Endodermal cell (in vitro differentiated cells): ENCODE measurements around the gene SDE2. TPM values are rescaled to one million over a fixed set of nuclear protein-coding genes. Genes with fewer than 3 reads are reported as not detected.

Source experiments
- DNase-seq: peaks from one replicate; pipeline ENCODE4 v3.0.0-alpha.2; 2017
- H3K27ac ChIP-seq: 2 replicates; pipeline ENCODE4 v1.5.1; 2013; ENCODE audit warnings: mild to moderate bottlenecking, low read depth, low read length, moderate library complexity
- H3K27me3 ChIP-seq: 2 replicates; pipeline ENCODE4 v1.6.1; 2013; ENCODE audit warnings: mild to moderate bottlenecking, low read length, moderate library complexity; ENCODE audit not compliant: insufficient read depth, control insufficient read depth, poor library complexity, severe bottlenecking
- H3K36me3 ChIP-seq: 2 replicates; pipeline ENCODE4 v1.7.0; 2013; ENCODE audit warnings: mild to moderate bottlenecking, low read length, moderate library complexity; ENCODE audit not compliant: control insufficient read depth, insufficient read depth
- H3K4me1 ChIP-seq: one replicate; pipeline ENCODE4 v1.7.0; 2013; ENCODE audit warnings: low read length; ENCODE audit not compliant: control insufficient read depth, insufficient read depth
- H3K4me3 ChIP-seq: 2 replicates; pipeline ENCODE4 v1.5.1; 2013; ENCODE audit warnings: mild to moderate bottlenecking, low read length, moderate library complexity
- H3K9ac ChIP-seq: 2 replicates; pipeline ENCODE4 v1.6.1; 2013; ENCODE audit warnings: mild to moderate bottlenecking, low read length, moderate library complexity; ENCODE audit not compliant: poor library complexity, severe bottlenecking; ENCODE audit errors: extremely low read depth
- H3K9me3 ChIP-seq: 2 replicates; pipeline ENCODE4 v1.6.1; 2013; ENCODE audit warnings: mild to moderate bottlenecking, low read length, moderate library complexity; ENCODE audit not compliant: control insufficient read depth
- H3K27ac Mint-ChIP-seq: 2 replicates; pipeline ENCODE4 v1.8.0; 2020; ENCODE audit warnings: mixed read lengths
- H3K27me3 Mint-ChIP-seq: 2 replicates; pipeline ENCODE4 v1.8.0; 2021; ENCODE audit warnings: mild to moderate bottlenecking, mixed read lengths; ENCODE audit not compliant: insufficient read depth
- H3K36me3 Mint-ChIP-seq: 2 replicates; pipeline ENCODE4 v1.8.0; 2020; ENCODE audit warnings: low read depth, mixed read lengths
- H3K4me1 Mint-ChIP-seq: 2 replicates; pipeline ENCODE4 v1.8.0; 2020; ENCODE audit warnings: mixed read lengths
- H3K4me3 Mint-ChIP-seq: 2 replicates; pipeline ENCODE4 v1.8.0; 2020; ENCODE audit warnings: mild to moderate bottlenecking, moderate library complexity, mixed read lengths
- H3K9me3 Mint-ChIP-seq: 2 replicates; pipeline ENCODE4 v1.8.0; 2020; ENCODE audit warnings: mild to moderate bottlenecking, mixed read lengths
- WGBS, 2 experiments: methylation state at CpG; one replicate each; pipeline versions ENCODE4 v1.1.5 to v1.1.7; 2013; ENCODE audit warnings: missing lambda C conversion rate in 2 of 2, mixed read lengths in 1 of 2; ENCODE audit not compliant: insufficient coverage in 1 of 2, insufficient read length in 1 of 2; 5-methylcytosine and 5-hydroxymethylcytosine counted together
- total RNA-seq, 2 donors: library from RNA; stranded (reverse); fragmentation: NEBNext Ultra II Directional in 1 of 2; extraction: Animal tissue kit (Norgen Biotek cat#: 25700) in 1 of 2; gene quantifications; 2 replicates in 1 of 2; 3 replicates in 1 of 2; pipeline ENCODE4 v1.2.1, GENCODE V29; 2021
- TF ChIP-seq, protein P1 (sequence below): fragments of 200-600 bp; sonication (generic); conservative IDR thresholded peaks from 2 replicates; pipeline ENCODE4 v1.5.0; 2021; ENCODE audit warnings: antibody characterized with exemption, mild to moderate bottlenecking

SDE2 gene
- total RNA-seq, 2 donors from 2014 or later: 19.0 to 21.6 TPM

DNA sequence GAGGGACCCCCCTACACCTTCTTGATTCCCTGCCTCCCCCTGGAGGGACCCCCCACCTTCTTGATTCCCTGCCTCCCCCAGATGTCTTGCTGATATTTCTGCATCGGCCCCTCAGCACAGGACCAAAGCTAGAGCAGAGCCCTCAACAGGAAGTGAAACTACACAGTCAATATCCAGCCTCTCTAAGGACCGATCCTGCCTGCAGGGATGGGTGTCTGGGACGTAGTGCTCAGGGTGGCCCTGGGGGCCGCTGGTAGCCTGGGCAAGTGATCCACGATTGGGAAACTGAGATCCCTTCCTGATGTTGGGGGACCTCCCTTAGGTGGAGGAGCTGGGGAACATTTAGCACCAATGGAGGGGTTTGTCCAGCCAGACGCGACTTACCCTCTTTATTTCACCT lies 54.2 kb downstream of the SDE2 start:
- 74 to 94% methylated on average over 2 to 7 of the region's 7 CpGs for WGBS, 2 experiments

DNA sequence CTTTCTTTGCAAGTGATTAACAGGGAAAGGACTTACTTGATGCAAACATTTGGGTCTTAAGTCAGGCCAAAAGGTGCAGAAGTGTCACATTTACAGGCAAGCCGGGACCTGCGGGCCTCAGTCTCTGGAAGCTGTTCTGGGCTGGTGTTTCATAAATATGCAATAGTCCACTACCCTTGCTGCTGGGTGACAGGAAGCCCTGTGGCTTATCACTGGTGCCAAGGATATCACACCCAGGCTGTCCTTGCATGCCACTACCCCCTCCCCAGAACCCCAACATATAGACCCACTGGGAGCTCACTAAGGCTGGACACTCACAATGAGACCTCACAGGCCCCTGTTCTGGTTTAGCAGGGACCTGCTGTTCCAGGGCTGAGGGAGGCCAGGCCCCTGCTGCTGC lies 54.8 kb downstream of the SDE2 start:
- WGBS, 2 experiments: 80 to 92% methylated on average over 1 to 2 of the region's 2 CpGs
- H3K9me3 ChIP-seq: no peaks in the 10 kb centered on the region
- Mint-ChIP-seq H3K36me3 (peaks cover 5% of the 10 kb centered on the region), H3K27me3 (peaks cover 9% of the 10 kb centered on the region), H3K27ac (peak overlapping the region; percentile 96), H3K4me3 (no peak overlapping the region), H3K9me3 (no peaks in the 10 kb centered on the region), H3K4me1 (peaks cover 67% of the 10 kb centered on the region)
- peaks cover 53% of the 10 kb centered on the region for H3K4me1 ChIP-seq
- TF ChIP-seq, protein P1, sequence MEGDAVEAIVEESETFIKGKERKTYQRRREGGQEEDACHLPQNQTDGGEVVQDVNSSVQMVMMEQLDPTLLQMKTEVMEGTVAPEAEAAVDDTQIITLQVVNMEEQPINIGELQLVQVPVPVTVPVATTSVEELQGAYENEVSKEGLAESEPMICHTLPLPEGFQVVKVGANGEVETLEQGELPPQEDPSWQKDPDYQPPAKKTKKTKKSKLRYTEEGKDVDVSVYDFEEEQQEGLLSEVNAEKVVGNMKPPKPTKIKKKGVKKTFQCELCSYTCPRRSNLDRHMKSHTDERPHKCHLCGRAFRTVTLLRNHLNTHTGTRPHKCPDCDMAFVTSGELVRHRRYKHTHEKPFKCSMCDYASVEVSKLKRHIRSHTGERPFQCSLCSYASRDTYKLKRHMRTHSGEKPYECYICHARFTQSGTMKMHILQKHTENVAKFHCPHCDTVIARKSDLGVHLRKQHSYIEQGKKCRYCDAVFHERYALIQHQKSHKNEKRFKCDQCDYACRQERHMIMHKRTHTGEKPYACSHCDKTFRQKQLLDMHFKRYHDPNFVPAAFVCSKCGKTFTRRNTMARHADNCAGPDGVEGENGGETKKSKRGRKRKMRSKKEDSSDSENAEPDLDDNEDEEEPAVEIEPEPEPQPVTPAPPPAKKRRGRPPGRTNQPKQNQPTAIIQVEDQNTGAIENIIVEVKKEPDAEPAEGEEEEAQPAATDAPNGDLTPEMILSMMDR: no peak
- no peaks in the 10 kb centered on the region for H3K27me3 ChIP-seq
- no peak for DNase-seq
- no peak overlapping the region for H3K27ac ChIP-seq
- peaks cover 15% of the 10 kb centered on the region for H3K36me3 ChIP-seq
- no peak overlapping the region for H3K4me3 ChIP-seq
- peak overlapping the region; percentile 66 for H3K9ac ChIP-seq

More for the DNA sequence above, 54.2 kb downstream of the SDE2 start:
- no peak overlapping the region for H3K4me3 Mint-ChIP-seq
- peaks cover 11% of the 10 kb centered on the region for H3K27me3 Mint-ChIP-seq
- H3K4me1 Mint-ChIP-seq: peaks cover 68% of the 10 kb centered on the region
- H3K27me3 ChIP-seq: no peaks in the 10 kb centered on the region
- H3K36me3 ChIP-seq: peaks cover 10% of the 10 kb centered on the region
- no peak overlapping the region for H3K4me3 ChIP-seq
- H3K9me3 ChIP-seq: no peaks in the 10 kb centered on the region
- no peak for DNase-seq
- H3K9ac ChIP-seq: peak overlapping the region; percentile 66
- H3K9me3 Mint-ChIP-seq: no peaks in the 10 kb centered on the region
- peak overlapping the region; percentile 66 for H3K27ac ChIP-seq
- H3K27ac Mint-ChIP-seq: peak overlapping the region; percentile 96
- H3K36me3 Mint-ChIP-seq: peaks cover 4% of the 10 kb centered on the region
- H3K4me1 ChIP-seq: peaks cover 53% of the 10 kb centered on the region
- TF ChIP-seq, protein P1: no peak

DNA sequence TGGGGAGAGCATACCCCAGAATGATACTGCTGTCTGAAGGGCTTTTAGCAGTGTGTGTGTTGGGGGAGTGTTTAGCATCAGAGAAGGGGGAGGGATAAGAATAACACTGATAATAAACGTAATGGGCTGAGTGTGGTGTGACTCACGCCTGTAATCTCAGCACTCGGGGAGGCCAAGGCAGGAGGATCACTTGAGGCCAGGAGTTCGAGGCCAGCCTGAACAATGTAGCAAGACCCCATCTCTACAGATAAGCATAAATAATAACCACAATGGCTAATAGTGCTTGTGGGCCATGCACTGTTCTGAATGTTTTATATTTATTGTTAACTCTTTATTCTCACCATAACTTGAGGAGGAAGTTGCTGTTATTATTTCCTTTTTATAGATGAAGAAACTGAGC lies 55.6 kb downstream of the SDE2 start:
- Histone ChIP-seq H3K27me3 (no peaks in the 10 kb centered on the region), H3K4me1 (peaks cover 48% of the 10 kb centered on the region), H3K36me3 (peaks cover 22% of the 10 kb centered on the region), H3K4me3 (no peak overlapping the region), H3K9me3 (no peaks in the 10 kb centered on the region), H3K9ac (peak overlapping the region; percentile 4), H3K27ac (no peak overlapping the region)
- H3K9me3 Mint-ChIP-seq: no peaks in the 10 kb centered on the region
- no peak for DNase-seq
- WGBS, 2 experiments: 78 to 91% methylated on average over 2 to 4 of the region's 4 CpGs
- TF ChIP-seq, protein P1: no peak
- peaks cover 8% of the 10 kb centered on the region for H3K27me3 Mint-ChIP-seq
- H3K27ac Mint-ChIP-seq: peak overlapping the region; percentile 76
- peaks cover 59% of the 10 kb centered on the region for H3K4me1 Mint-ChIP-seq
- H3K36me3 Mint-ChIP-seq: peaks cover 5% of the 10 kb centered on the region
- H3K4me3 Mint-ChIP-seq: no peak overlapping the region
